WTC11 (cell line): ENCODE data around the gene MAB21L1.

Source experiments
- CBFB ChIP-seq: sonication (generic); formaldehyde crosslinking; IDR thresholded peaks from 2 replicates; pipeline ENCODE4 v1.8.1; 2022; ENCODE audit warnings: mild to moderate bottlenecking, low read depth, missing genetic modification reagents
- ELF4 ChIP-seq: sonication (generic); formaldehyde crosslinking; IDR thresholded peaks from 2 replicates; pipeline ENCODE4 v1.8.1; 2022; ENCODE audit warnings: low read depth, mild to moderate bottlenecking, moderate library complexity, missing genetic modification reagents
- HMGA2 ChIP-seq: fragments of 250-450 bp; sonication (Bioruptor Pico); IDR thresholded peaks from 2 replicates; pipeline ENCODE4 v1.4.0; 2021; ENCODE audit warnings: mild to moderate bottlenecking, moderate library complexity
- NFYB ChIP-seq: sonication (generic); formaldehyde crosslinking; conservative IDR thresholded peaks from 2 replicates; pipeline ENCODE4 v1.8.0; 2022; ENCODE audit warnings: low read depth, missing genetic modification reagents
- NR1H2 ChIP-seq: sonication (generic); formaldehyde crosslinking; IDR thresholded peaks from 2 replicates; pipeline ENCODE4 v1.9.0; 2021; ENCODE audit warnings: mild to moderate bottlenecking, moderate library complexity, missing genetic modification reagents
- ZBTB43 ChIP-seq: sonication (generic); formaldehyde crosslinking; IDR thresholded peaks from 2 replicates; pipeline ENCODE4 v1.8.1; 2023; ENCODE audit warnings: mild to moderate bottlenecking, missing genetic modification reagents
- TF ChIP-seq, protein P1 (sequence below): sonication (generic); formaldehyde crosslinking; IDR thresholded peaks from 2 replicates; pipeline ENCODE4 v1.8.1; 2022; ENCODE audit warnings: mild to moderate bottlenecking, missing genetic modification reagents, moderate library complexity, borderline replicate concordance
- TF ChIP-seq, protein P2 (sequence below): fragments of 200-600 bp; IDR thresholded peaks from 2 replicates; pipeline ENCODE4 v1.8.0; 2022; ENCODE audit warnings: antibody characterized with exemption
- TF ChIP-seq, protein P3 (sequence below): sonication (generic); formaldehyde crosslinking; IDR thresholded peaks from 2 replicates; pipeline ENCODE4 v1.8.1; 2023; ENCODE audit warnings: mild to moderate bottlenecking, missing genetic modification reagents, moderate library complexity

DNA sequence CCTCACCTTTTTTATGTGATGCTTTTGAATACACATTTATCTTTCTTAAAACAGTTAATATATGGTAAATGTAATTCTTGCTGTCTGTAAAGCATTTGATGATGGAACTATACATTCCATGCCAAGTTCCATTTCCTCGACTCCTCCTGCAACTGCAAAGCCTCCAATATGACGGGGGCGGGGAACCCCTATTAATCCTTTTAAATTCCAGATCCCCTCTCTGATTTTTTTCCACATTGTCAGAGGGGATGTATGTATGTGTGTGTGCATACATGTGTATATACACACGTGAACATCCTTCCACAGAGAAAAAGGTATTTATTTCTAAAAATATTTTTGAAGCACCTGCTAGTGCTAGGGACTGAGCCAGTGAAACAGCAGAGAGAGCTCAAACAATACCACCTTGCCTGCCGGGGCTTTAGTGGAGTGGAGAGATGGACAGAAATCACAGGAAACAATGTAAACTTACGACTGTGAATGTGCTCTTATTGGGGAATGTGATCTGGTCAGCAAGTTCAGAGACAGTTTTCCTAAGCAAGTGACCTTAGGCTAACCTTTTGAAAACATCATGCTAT is 25.3 kb upstream of the MAB21L1 start:
- TF ChIP-seq, protein P1, sequence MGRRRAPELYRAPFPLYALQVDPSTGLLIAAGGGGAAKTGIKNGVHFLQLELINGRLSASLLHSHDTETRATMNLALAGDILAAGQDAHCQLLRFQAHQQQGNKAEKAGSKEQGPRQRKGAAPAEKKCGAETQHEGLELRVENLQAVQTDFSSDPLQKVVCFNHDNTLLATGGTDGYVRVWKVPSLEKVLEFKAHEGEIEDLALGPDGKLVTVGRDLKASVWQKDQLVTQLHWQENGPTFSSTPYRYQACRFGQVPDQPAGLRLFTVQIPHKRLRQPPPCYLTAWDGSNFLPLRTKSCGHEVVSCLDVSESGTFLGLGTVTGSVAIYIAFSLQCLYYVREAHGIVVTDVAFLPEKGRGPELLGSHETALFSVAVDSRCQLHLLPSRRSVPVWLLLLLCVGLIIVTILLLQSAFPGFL (CRISPR knock-in tag) = no peak
- no peak for TF ChIP-seq NFYB
- TF ChIP-seq, protein P2, sequence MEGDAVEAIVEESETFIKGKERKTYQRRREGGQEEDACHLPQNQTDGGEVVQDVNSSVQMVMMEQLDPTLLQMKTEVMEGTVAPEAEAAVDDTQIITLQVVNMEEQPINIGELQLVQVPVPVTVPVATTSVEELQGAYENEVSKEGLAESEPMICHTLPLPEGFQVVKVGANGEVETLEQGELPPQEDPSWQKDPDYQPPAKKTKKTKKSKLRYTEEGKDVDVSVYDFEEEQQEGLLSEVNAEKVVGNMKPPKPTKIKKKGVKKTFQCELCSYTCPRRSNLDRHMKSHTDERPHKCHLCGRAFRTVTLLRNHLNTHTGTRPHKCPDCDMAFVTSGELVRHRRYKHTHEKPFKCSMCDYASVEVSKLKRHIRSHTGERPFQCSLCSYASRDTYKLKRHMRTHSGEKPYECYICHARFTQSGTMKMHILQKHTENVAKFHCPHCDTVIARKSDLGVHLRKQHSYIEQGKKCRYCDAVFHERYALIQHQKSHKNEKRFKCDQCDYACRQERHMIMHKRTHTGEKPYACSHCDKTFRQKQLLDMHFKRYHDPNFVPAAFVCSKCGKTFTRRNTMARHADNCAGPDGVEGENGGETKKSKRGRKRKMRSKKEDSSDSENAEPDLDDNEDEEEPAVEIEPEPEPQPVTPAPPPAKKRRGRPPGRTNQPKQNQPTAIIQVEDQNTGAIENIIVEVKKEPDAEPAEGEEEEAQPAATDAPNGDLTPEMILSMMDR = no peak
- TF ChIP-seq HMGA2 (CRISPR knock-in tag) = no peak
- TF ChIP-seq, protein P3, sequence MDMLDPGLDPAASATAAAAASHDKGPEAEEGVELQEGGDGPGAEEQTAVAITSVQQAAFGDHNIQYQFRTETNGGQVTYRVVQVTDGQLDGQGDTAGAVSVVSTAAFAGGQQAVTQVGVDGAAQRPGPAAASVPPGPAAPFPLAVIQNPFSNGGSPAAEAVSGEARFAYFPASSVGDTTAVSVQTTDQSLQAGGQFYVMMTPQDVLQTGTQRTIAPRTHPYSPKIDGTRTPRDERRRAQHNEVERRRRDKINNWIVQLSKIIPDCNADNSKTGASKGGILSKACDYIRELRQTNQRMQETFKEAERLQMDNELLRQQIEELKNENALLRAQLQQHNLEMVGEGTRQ (CRISPR knock-in tag) = no peak
- no peak for TF ChIP-seq NR1H2
- TF ChIP-seq CBFB (CRISPR knock-in tag) = no peak
- TF ChIP-seq ELF4 (CRISPR knock-in tag) = no peak
- TF ChIP-seq ZBTB43 = no peak
